ENCODE results near the gene MS4A1. TPM values are rescaled to one million over a fixed set of nuclear protein-coding genes. Genes with fewer than 3 reads are reported as not detected.
"Not testable (repeated sequence)": the region's sequence is repeated elsewhere in the genome, so short reads cannot be mapped to it uniquely, and the experiment has no call there.

The MS4A1 gene
- total RNA-seq, 1 donor from 2014 or later, result not detected

- intact Hi-C loops (cut with micrococcal nuclease), result no loop called here
Observed at GRCh38 chr11:60502221-60502775, 46.7 kb downstream of the MS4A1 start.

GRCh38 chr11:60504219-60504905 lies 48.7 kb downstream of the MS4A1 start:
- intact Hi-C loops (cut with micrococcal nuclease), result loop anchor here (2.0 kb wide), 1 partner anchor 58 kb away; no protein-coding TSS in a partner anchor

- intact Hi-C loops (cut with micrococcal nuclease), result not testable (repeated sequence)
Observed at GRCh38 chr11:60509609-60510008, 54.0 kb downstream of the MS4A1 start.

- intact Hi-C loops (cut with micrococcal nuclease), result not testable (repeated sequence)
Observed at GRCh38 chr11:60510209-60510608, 54.6 kb downstream of the MS4A1 start.

- intact Hi-C loops (cut with micrococcal nuclease), result no loop called here
Observed at GRCh38 chr11:60511393-60511792, 55.7 kb downstream of the MS4A1 start.

GRCh38 chr11:60512651-60513225 lies 57.1 kb downstream of the MS4A1 start:
- intact Hi-C loops (cut with micrococcal nuclease), result no loop called here

GRCh38 chr11:60513496-60514460 lies 58.1 kb downstream of the MS4A1 start:
- intact Hi-C loops (cut with micrococcal nuclease), result no loop called here

- intact Hi-C loops (cut with micrococcal nuclease), result no loop called here
Observed at GRCh38 chr11:60515144-60515855, 59.7 kb downstream of the MS4A1 start, which contains the start of gene MS4A13. MS4A13 (plus strand) TSS chr11:60515392; CDS start chr11:60518084, 2,692 bp downstream.

Other genes starting within 250 kb of the MS4A1 start
- 0.20 TPM in 1 of 2 replicates, not detected in the other for gene MS4A4E, start 212.7 kb upstream of the MS4A1 start, total RNA-seq
- not detected in 2 replicates for gene MS4A4A, start 175.2 kb upstream of the MS4A1 start, total RNA-seq
- not detected in 2 replicates for gene MS4A6E, start 128.6 kb upstream of the MS4A1 start, total RNA-seq
- gene MS4A7, start 77.3 kb upstream of the MS4A1 start, total RNA-seq, result not detected in 2 replicates
- not detected in 2 replicates for gene MS4A14, start 59.4 kb upstream of the MS4A1 start, total RNA-seq
- gene MS4A5, start 26.3 kb upstream of the MS4A1 start, total RNA-seq, result not detected in 2 replicates
- not detected in 2 replicates for gene MS4A12, start 36.9 kb downstream of the MS4A1 start, total RNA-seq
- gene MS4A13, start 59.5 kb downstream of the MS4A1 start, total RNA-seq, result not detected in 2 replicates
- not detected in 2 replicates for gene MS4A8, start 243.8 kb downstream of the MS4A1 start, total RNA-seq